SHP77 (cell line): ENCODE measurements around the gene LRBA.

ENCODE experiments used
- DNase-seq, 2 experiments: peaks; one replicate each; lab custom pipeline; 2025; lab: John Stamatoyannopoulos, UW

Gene LRBA

GRCh38 chr4:150268444-150268843, 746.6 kb downstream of the LRBA start:
- DNase-seq = no peak

GRCh38 chr4:150265806-150266205, 749.3 kb downstream of the LRBA start:
- no peak for DNase-seq

GRCh38 chr4:150264595-150265161, 750.4 kb downstream of the LRBA start:
- DNase-seq = no peak

GRCh38 chr4:150262611-150263010, 752.5 kb downstream of the LRBA start:
- no peak for DNase-seq

GRCh38 chr4:150261571-150261970, 753.5 kb downstream of the LRBA start:
- no peak for DNase-seq

- no peak for DNase-seq
These were observed 755.1 kb downstream of the LRBA start for GRCh38 chr4:150259861-150260567.

- no peak for DNase-seq
These were observed 756.5 kb downstream of the LRBA start for GRCh38 chr4:150258569-150258968.

- DNase-seq = no peak
These were observed 758.0 kb downstream of the LRBA start for GRCh38 chr4:150256841-150257730.

GRCh38 chr4:150256225-150256620, 758.9 kb downstream of the LRBA start:
- no peak for DNase-seq

- DNase-seq = no peak
These were observed 759.4 kb downstream of the LRBA start for GRCh38 chr4:150255610-150256224.

GRCh38 chr4:150253965-150254630, 761.0 kb downstream of the LRBA start:
- DNase-seq = no peak

- DNase-seq = no peak
These were observed 761.7 kb downstream of the LRBA start for GRCh38 chr4:150253416-150253815.

GRCh38 chr4:150252741-150253140, 762.3 kb downstream of the LRBA start:
- DNase-seq = no peak

GRCh38 chr4:150252306-150252705, 762.8 kb downstream of the LRBA start:
- DNase-seq = no peak

GRCh38 chr4:150251752-150252190, 763.3 kb downstream of the LRBA start:
- no peak for DNase-seq

GRCh38 chr4:150250998-150251651, 764.0 kb downstream of the LRBA start:
- DNase-seq = no peak

- no peak for DNase-seq
These were observed 764.6 kb downstream of the LRBA start for GRCh38 chr4:150250293-150250997.

GRCh38 chr4:150248181-150248580, 766.9 kb downstream of the LRBA start:
- no peak for DNase-seq

- DNase-seq = no peak
These were observed 767.9 kb downstream of the LRBA start for GRCh38 chr4:150247184-150247583.

GRCh38 chr4:150244600-150244999, 770.5 kb downstream of the LRBA start:
- no peak for DNase-seq

- DNase-seq = no peak
These were observed 771.2 kb downstream of the LRBA start for GRCh38 chr4:150243932-150244331.
